Measurements from ENCODE around the gene GGA1. TPM values are rescaled to one million over a fixed set of nuclear protein-coding genes. Genes with fewer than 3 reads are reported as not detected.

GGA1 gene
- polyA plus RNA-seq, 1 experiment: 34.6 TPM

- ChIA-PET POLR2A (interaction anchor here (0.6 to 1.5 kb wide), 3 partner anchors 12 to 128 kb away, joined by 4 to 5 read pairs (median 4); partner anchors contain the start of gene GCAT), CTCF (interaction anchor here (0.7 to 15.5 kb wide), 9 partner anchors 18 to 260 kb away, joined by 3 to 265 read pairs (median 10); partner anchors contain the start of genes PDXP and SH3BP1)
- no peak overlapping the region for H3K4me3 ChIP-seq (ENCODE audit: low read depth, low read length)
- peaks cover 17% of the 10 kb centered on the region for H3K36me3 ChIP-seq (ENCODE audit: control insufficient read depth, insufficient read depth, low read length)
- no peak for TF ChIP-seq CTCF (IDR thresholded peaks at IDR 0.05; ENCODE audit: insufficient read depth, low read depth, low read length)
- no peaks in the 10 kb centered on the region for H3K27me3 ChIP-seq (ENCODE audit: control insufficient read depth, insufficient read depth, low read length)
- no peak for DNase-seq (ENCODE audit: low read depth)
Observed at GRCh38 chr22:37679670-37680069, 71.0 kb downstream of the GGA1 start.

- CTCF ChIA-PET: interaction anchor here (1.0 to 15.5 kb wide), 23 partner anchors 10 to 183 kb away, joined by 3 to 265 read pairs (median 9); partner anchors contain the start of genes PDXP, SH3BP1 and TRIOBP
- H3K4me3 ChIP-seq (ENCODE audit: low read depth, low read length): no peak overlapping the region
- no peak for TF ChIP-seq CTCF (IDR thresholded peaks at IDR 0.05; ENCODE audit: insufficient read depth, low read depth, low read length)
- H3K36me3 ChIP-seq (ENCODE audit: control insufficient read depth, insufficient read depth, low read length): peaks cover 17% of the 10 kb centered on the region
- POLR2A ChIA-PET: interaction anchor here (0.6 to 1.5 kb wide), 4 partner anchors 13 to 128 kb away, joined by 4 to 7 read pairs (median 4); partner anchors contain the start of gene GCAT
- H3K27me3 ChIP-seq (ENCODE audit: control insufficient read depth, insufficient read depth, low read length): no peaks in the 10 kb centered on the region
- no peak for DNase-seq (ENCODE audit: low read depth)
Observed at GRCh38 chr22:37680191-37680851, 71.7 kb downstream of the GGA1 start.

- POLR2A ChIA-PET: interaction anchor here (1.0 to 1.5 kb wide), 3 partner anchors 14 to 38 kb away, joined by 4 to 5 read pairs (median 5); no protein-coding TSS in a partner anchor
- no peak for DNase-seq (ENCODE audit: low read depth)
- Histone ChIP-seq H3K4me3 (ENCODE audit: low read depth, low read length) (no peak overlapping the region), H3K27me3 (ENCODE audit: control insufficient read depth, insufficient read depth, low read length) (no peaks in the 10 kb centered on the region), H3K36me3 (ENCODE audit: control insufficient read depth, insufficient read depth, low read length) (peaks cover 17% of the 10 kb centered on the region)
- no peak for TF ChIP-seq CTCF (IDR thresholded peaks at IDR 0.05; ENCODE audit: insufficient read depth, low read depth, low read length)
- CTCF ChIA-PET: interaction anchor here (0.9 to 15.5 kb wide), 32 partner anchors 10 to 182 kb away, joined by 3 to 265 read pairs (median 6); partner anchors contain the start of genes GCAT, GGA1, PDXP and SH3BP1
Observed at GRCh38 chr22:37681001-37681424, 72.4 kb downstream of the GGA1 start.

- POLR2A ChIA-PET: interaction anchor here (1.0 kb wide), 1 partner anchor 38 kb away, joined by 5 read pairs; no protein-coding TSS in a partner anchor
- Histone ChIP-seq H3K27me3 (ENCODE audit: control insufficient read depth, insufficient read depth, low read length) (no peaks in the 10 kb centered on the region), H3K4me3 (ENCODE audit: low read depth, low read length) (no peak overlapping the region), H3K36me3 (ENCODE audit: control insufficient read depth, insufficient read depth, low read length) (peaks cover 17% of the 10 kb centered on the region)
- CTCF ChIA-PET: interaction anchor here (0.6 to 15.5 kb wide), 32 partner anchors 11 to 182 kb away, joined by 3 to 265 read pairs (median 6); partner anchors contain the start of genes GCAT, GGA1, PDXP and SH3BP1
- peak; percentile 96 for TF ChIP-seq CTCF (IDR thresholded peaks at IDR 0.05; ENCODE audit: insufficient read depth, low read depth, low read length)
- no peak for DNase-seq (ENCODE audit: low read depth)
Observed at GRCh38 chr22:37681556-37682049, 73.0 kb downstream of the GGA1 start.

Small RNA genes within 50 kb of the gene (small RNA-seq; reads per million reads assigned to genes)
- gene RF00017 (ENCODE audit: insufficient read length, low read depth, low replicate concordance): not detected
- not detected for gene RN7SL385P (ENCODE audit: insufficient read length, low read depth, low replicate concordance)

Other genes with a start within 250 kb of the GGA1 start
- 0.34 and 0.39 TPM in 2 replicates for gene ELFN2, start 181.4 kb upstream of the GGA1 start, polyA plus RNA-seq (2011; rRNA removed)
- gene MFNG, start 122.5 kb upstream of the GGA1 start, polyA plus RNA-seq (2011; rRNA removed): not detected in 2 replicates
- 2.3 and 4.5 TPM in 2 replicates for gene CARD10, start 89.4 kb upstream of the GGA1 start, polyA plus RNA-seq (2011; rRNA removed)
- gene CDC42EP1, start 48.4 kb upstream of the GGA1 start, polyA plus RNA-seq (2011; rRNA removed): 19.1 and 36.3 TPM in 2 replicates
- not detected in 2 replicates for gene LGALS2, start 28.7 kb upstream of the GGA1 start, polyA plus RNA-seq (2011; rRNA removed)
- gene SH3BP1, start 30.8 kb downstream of the GGA1 start, polyA plus RNA-seq (2011; rRNA removed): 4.7 and 5.8 TPM in 2 replicates
- 16.4 and 24.0 TPM in 2 replicates for gene PDXP, start 49.9 kb downstream of the GGA1 start, polyA plus RNA-seq (2011; rRNA removed)
- gene LGALS1, start 66.8 kb downstream of the GGA1 start, polyA plus RNA-seq (2011; rRNA removed): 9,083 and 9,143 TPM in 2 replicates
- gene NOL12, start 77.5 kb downstream of the GGA1 start, polyA plus RNA-seq (2011; rRNA removed): 11.0 and 16.5 TPM in 2 replicates
- gene TRIOBP, start 88.2 kb downstream of the GGA1 start, polyA plus RNA-seq (2011; rRNA removed): 52.0 and 73.9 TPM in 2 replicates
- gene GCAT, start 199.1 kb downstream of the GGA1 start, polyA plus RNA-seq (2011; rRNA removed): 12.6 and 24.9 TPM in 2 replicates
- gene GALR3, start 214.5 kb downstream of the GGA1 start, polyA plus RNA-seq (2011; rRNA removed): not detected in 2 replicates
- 18.2 and 36.7 TPM in 2 replicates for gene ANKRD54, start 235.5 kb downstream of the GGA1 start, polyA plus RNA-seq (2011; rRNA removed)
- 705 and 755 TPM in 2 replicates for gene EIF3L, start 240.6 kb downstream of the GGA1 start, polyA plus RNA-seq (2011; rRNA removed)

Measured in BJ (cell line).